Prostate gland (tissue), 2 donors: Measurements from ENCODE around the gene KCNJ5. TPM values are rescaled to one million over a fixed set of nuclear protein-coding genes. Genes with fewer than 3 reads are reported as not detected.

Experiments used
- DNase-seq: peaks from one replicate; pipeline ENCODE4 v3.0.0-alpha.2; 2019; ENCODE audit warnings: low spot score
- H3K27ac ChIP-seq, 2 donors: fragments of 200-600 bp; sonication (generic); 2 replicates each; pipeline ENCODE4 v1.5.1; 2017 to 2019
- H3K27me3 ChIP-seq: fragments of 200-600 bp; sonication (generic); replicated peaks from 2 replicates; pipeline ENCODE4 v1.5.1; 2019; ENCODE audit not compliant: insufficient read depth
- H3K36me3 ChIP-seq, 2 donors: fragments of 200-600 bp; sonication (generic); 1 replicate in 1 of 2; 2 replicates in 1 of 2; pipeline versions ENCODE4 v1.5.1 to v1.8.1; 2017 to 2019
- H3K4me1 ChIP-seq: fragments of 200-600 bp; sonication (generic); replicated peaks from 2 replicates; pipeline ENCODE4 v1.5.1; 2019
- H3K4me3 ChIP-seq, 2 donors: fragments of 200-600 bp; sonication (generic); 2 replicates each; pipeline ENCODE4 v1.5.1; 2017 to 2019
- H3K9me3 ChIP-seq: fragments of 200-600 bp; sonication (generic); 2 replicates; pipeline ENCODE4 v1.5.1; 2017
- CTCF ChIP-seq, 4 experiments: fragments of 200-600 bp in 2 of 4; fragments of 450-650 bp in 2 of 4; sonication (generic) in 2 of 4; IDR thresholded peaks; 1 replicate in 3 of 4; 2 replicates in 1 of 4; pipeline ENCODE4 v1.5.1; 2016 to 2019; ENCODE audit warnings: antibody characterized with exemption in 4 of 4, mild to moderate bottlenecking in 2 of 4, moderate library complexity in 2 of 4
- POLR2A ChIP-seq: fragments of 450-650 bp; IDR thresholded peaks from one replicate; pipeline ENCODE4 v1.6.1; 2016; ENCODE audit warnings: antibody characterized with exemption, mild to moderate bottlenecking
- POLR2AphosphoS5 ChIP-seq: sonication (generic); formaldehyde crosslinking; IDR thresholded peaks from one replicate; pipeline ENCODE4 v1.6.1; 2017; ENCODE audit warnings: antibody characterized with exemption
- WGBS: methylation state at CpG from one replicate; pipeline ENCODE4 v1.1.5; 2018; 5-methylcytosine and 5-hydroxymethylcytosine counted together
- intact Hi-C: fragments of 100-400 bp; cut with DNase I; formaldehyde crosslinking; loops from one replicate; pipeline ENCODE4 v1.14.2; 2022
- total RNA-seq, 2 donors: library from RNA; depleted of rRNA; stranded (reverse); fragments of >200 nt; gene quantifications; one replicate each; pipeline ENCODE4 v1.1.0, GENCODE V29; 2016

The KCNJ5 gene
- total RNA-seq, 2 donors from 2014 or later: 3.9 to 4.7 TPM

DNA sequence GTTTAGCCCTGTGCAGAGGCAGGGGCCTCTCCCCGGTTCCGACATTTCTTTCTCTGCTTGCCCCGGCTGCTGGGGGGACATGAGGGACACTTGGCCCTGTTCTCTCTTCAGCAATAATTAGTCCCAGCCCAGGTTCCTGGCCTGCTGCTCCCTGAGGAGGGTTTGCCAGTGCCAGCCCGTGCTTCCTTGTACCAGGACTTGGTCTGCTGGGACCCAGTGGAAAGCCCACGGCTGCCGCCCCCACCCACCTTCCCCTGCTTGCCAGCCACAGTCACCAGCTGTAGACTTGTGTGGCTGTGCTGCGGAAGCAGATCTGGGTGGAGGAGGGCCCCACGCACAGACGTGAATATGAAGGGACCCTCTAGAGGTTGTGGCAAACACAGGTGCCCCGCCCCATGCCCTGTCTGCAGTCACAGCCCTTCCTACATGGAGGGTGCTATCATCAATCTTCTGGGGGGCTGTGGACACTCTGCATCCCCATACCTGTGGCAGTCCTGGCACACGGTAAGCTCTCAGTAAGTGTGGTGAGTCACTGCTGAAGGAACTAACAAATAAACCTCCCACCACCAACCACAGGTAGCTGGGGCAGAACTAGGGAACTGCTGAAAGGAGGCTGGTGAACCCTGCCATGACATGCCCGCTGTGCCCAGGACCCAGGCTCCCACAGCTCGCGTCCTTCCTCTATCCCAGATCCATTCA lies 50.6 kb downstream of the KCNJ5 start:
- 53% methylated on average over 14 of the region's 14 CpGs for WGBS
- intact Hi-C loops: no loop called here
- no peaks in the 10 kb centered on the region for H3K36me3 ChIP-seq
- TF ChIP-seq POLR2A (no peak), POLR2AphosphoS5 (peak; percentile 4)
- H3K4me3 ChIP-seq: no peak overlapping the region
- no peaks in the 10 kb centered on the region for H3K9me3 ChIP-seq
- no peaks in the 10 kb centered on the region for H3K27me3 ChIP-seq
- DNase-seq: peak; percentile 24
- no peaks in the 10 kb centered on the region for H3K4me1 ChIP-seq
- peak overlapping the region in 1 of 2 donors; percentile 67 for H3K27ac ChIP-seq

GRCh38 chr11:128942272-128942612 lies 51.1 kb downstream of the KCNJ5 start:
- Histone ChIP-seq H3K27ac (no peak overlapping the region), H3K4me3 (no peak overlapping the region), H3K9me3 (no peaks in the 10 kb centered on the region), H3K27me3 (no peaks in the 10 kb centered on the region), H3K36me3 (no peaks in the 10 kb centered on the region), H3K4me1 (no peaks in the 10 kb centered on the region)
- no peak for DNase-seq
- no peak for TF ChIP-seq POLR2AphosphoS5
- no peak for TF ChIP-seq POLR2A
- intact Hi-C loops: no loop called here
- 97% methylated on average over 13 of the region's 13 CpGs for WGBS

GRCh38 chr11:128942817-128943427 lies 51.8 kb downstream of the KCNJ5 start, which contains the start of gene TP53AIP1:
Gene TP53AIP1 (minus strand): TSS chr11:128942871. CDS start chr11:128937818, 5,053 bp downstream.
- H3K4me1 ChIP-seq: no peaks in the 10 kb centered on the region
- H3K4me3 ChIP-seq: no peak within 1 kb of the TSS
- no peaks in the 10 kb centered on the region for H3K9me3 ChIP-seq
- H3K36me3 ChIP-seq: no peaks in the 10 kb centered on the region
- intact Hi-C loops: no loop called here
- 69% methylated on average over 21 of the region's 21 CpGs for WGBS
- no peak for DNase-seq
- peak within 1 kb of the TSS in 1 of 2 donors; percentile 67 for H3K27ac ChIP-seq
- TF ChIP-seq POLR2A (no peak), POLR2AphosphoS5 (no peak), CTCF (IDR thresholded peaks at IDR 0.05) (no peak)
- H3K27me3 ChIP-seq: no peaks in the 10 kb centered on the region

DNA sequence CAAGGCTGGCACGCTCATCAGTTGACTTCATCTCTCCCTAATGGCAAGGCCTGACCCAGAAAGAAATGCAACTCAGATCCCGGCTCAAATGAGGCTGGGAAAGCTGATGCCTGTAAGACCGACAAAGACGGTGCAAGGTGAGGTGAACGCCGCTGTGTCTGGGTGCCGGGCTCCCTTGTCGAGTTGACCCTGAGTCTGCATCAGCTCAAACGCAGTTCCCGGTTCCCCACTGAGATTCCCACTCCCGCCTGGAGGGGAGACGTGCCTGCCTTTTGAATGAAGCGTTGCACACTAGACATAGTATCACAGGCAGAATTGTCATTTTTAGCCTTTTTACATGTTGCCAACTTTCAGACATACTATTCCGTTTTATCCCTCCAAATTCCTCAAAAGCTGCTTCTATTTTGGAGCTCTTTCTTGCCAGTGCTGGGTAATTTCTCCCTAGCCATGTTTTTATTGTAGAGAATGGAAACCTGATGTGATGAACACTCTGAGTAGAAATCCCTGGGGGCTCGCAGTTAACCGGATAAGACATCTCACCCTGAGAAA lies 52.3 kb downstream of the KCNJ5 start:
- WGBS: 87% methylated on average over 16 of the region's 16 CpGs
- Histone ChIP-seq H3K27ac (no peak overlapping the region), H3K4me1 (no peaks in the 10 kb centered on the region), H3K4me3 (no peak overlapping the region), H3K27me3 (no peaks in the 10 kb centered on the region), H3K36me3 (no peaks in the 10 kb centered on the region), H3K9me3 (no peaks in the 10 kb centered on the region)
- TF ChIP-seq CTCF (IDR thresholded peaks at IDR 0.05) (no peak), POLR2A (no peak), POLR2AphosphoS5 (no peak)
- DNase-seq: no peak
- intact Hi-C loops: no loop called here

GRCh38 chr11:128946648-128947047 lies 55.5 kb downstream of the KCNJ5 start:
- WGBS: 77% methylated on average over 2 of the region's 2 CpGs
- no peaks in the 10 kb centered on the region for H3K9me3 ChIP-seq
- no peak for TF ChIP-seq POLR2AphosphoS5
- TF ChIP-seq CTCF (IDR thresholded peaks at IDR 0.05): no peak
- no peak for TF ChIP-seq POLR2A

More at GRCh38 chr11:128946648-128947047, 55.5 kb downstream of the KCNJ5 start:
- Histone ChIP-seq H3K27ac (no peak overlapping the region), H3K4me1 (no peaks in the 10 kb centered on the region), H3K4me3 (no peak overlapping the region), H3K36me3 (no peaks in the 10 kb centered on the region), H3K27me3 (no peaks in the 10 kb centered on the region)
- DNase-seq: no peak
- intact Hi-C loops: no loop called here
